T-helper 2 cell (primary cell): Measurements from ENCODE around the gene ZC2HC1B.

Source experiments
- DNase-seq, 5 experiments: peaks; one replicate each; pipeline versions ENCODE4 v3.0.0 to v3.0.0-alpha.2; 2012 to 2022

The ZC2HC1B gene

DNA sequence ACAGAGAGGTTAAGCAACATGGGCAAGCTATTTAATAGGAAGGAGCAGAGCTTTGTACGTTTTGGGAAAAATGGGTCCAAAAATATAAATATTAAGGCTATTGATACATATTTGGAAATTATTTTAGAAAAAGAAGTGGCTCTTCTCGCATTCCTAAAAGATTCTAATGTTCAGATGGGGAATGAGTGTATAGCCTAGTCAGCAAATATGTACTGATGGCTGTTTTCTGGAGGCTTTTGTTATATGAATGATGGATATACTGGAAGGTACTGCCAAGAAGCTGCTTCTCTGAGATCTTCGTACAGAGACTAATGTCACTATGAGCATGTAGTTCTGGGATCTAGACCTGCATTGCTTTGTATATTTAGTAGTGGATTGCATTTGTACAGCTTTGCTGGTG, 72.1 kb downstream of the ZC2HC1B start:
- no peak for DNase-seq

DNA sequence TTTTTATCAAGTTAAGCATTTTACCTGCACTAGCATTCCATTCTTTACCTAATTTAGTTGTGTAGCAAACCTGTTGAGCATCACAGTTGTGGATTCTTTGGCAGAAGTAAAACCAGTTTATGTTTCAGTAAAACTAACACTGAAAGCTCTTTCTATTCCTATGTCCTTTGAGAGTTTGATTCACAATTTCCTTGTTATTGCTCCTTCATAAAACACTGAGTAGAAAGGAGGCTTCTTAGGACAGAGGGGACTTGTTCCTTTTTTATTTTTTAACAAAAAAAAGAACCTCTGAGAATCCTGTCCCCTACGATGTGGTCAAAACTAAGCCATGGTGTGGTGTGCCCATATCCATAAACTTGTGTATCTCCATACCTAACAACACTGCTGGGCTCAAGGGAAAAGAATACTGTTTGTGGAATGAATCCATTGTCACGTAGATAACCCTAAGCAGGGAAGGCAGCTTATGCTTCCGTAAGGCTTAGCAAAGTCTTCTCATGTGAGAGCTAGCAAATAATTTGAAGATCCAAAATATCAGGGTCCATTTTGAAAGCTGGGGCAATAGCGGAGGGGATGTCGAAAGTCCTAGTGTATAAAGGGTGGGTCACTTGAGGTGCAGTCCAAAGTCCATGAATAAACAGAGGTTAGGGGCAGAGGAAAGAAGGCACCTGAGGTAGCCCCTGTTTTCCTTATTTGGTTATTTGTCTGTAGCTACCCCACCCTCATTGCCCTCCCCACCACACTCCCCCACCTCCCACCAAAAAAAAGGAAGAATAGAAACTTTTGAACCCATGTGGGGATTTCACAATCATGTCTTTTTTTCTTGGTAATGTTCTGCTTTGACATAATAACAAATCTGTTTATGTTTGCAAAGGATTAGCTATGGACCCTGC, 72.7 kb downstream of the ZC2HC1B start:
- DNase-seq, result no peak

DNA sequence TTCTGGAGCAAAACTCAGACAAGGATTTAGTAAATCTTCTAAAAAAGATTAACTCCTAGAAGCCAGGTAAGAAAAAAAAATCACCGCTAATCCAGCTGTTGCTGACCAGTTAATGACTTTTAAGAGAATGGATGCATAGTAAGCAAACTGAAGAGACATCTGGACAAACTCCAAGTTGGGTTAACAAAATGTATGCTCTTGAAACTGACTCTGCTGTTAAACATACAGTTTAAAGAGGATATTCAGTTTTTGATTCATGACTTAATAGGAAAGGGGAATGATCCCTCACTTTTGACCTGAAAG, 73.3 kb downstream of the ZC2HC1B start:
- DNase-seq, result no peak

DNA sequence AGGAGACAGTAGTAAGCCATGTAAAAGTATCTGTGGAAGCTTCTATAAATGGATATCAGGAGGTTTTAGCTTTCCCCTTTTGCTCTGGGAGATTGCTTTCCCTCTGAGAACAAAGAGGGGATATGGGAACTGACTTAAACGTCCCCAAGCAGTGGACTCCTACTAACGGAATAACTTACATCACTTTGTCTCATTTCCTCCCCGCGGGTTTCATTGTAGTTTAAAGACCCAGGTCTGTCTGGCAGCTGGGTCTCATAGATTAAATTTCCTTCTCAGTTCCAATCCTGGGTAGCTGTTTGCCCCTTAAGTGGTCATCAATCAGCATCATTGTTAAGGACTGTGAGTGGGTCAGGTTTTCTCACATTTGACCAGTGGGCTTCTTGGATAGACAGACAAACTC, 75.1 kb downstream of the ZC2HC1B start:
- no peak for DNase-seq

DNA sequence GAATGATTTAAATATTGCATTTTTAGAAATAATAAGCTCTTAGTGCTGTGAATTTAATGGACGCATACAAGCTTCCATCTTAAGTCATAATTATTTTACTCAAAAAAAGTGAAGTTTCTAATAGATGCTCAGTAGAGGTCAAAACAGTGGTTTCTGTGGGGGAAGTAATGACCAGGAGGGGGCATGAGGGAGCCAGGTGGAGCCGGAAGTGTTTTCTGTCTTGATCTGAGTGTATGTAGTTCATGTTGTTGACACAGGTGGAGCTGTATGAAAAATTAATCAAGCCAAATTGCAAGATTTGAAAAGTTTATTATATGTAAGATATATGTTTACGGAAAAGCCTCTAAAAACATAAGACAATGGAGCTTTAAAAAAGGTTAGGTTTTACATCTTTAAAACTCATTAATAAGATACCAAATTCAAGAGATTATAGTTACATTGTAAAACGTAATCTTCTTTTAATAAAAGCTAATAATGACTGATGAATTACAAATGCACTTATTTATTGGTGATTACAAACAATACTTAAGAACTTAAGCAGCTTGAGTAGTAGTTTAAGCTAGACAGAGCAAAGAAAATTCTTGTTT, 75.8 kb downstream of the ZC2HC1B start:
- DNase-seq, result peak in 4 of 5 experiments; percentile 24 to 69 (median 30)

DNA sequence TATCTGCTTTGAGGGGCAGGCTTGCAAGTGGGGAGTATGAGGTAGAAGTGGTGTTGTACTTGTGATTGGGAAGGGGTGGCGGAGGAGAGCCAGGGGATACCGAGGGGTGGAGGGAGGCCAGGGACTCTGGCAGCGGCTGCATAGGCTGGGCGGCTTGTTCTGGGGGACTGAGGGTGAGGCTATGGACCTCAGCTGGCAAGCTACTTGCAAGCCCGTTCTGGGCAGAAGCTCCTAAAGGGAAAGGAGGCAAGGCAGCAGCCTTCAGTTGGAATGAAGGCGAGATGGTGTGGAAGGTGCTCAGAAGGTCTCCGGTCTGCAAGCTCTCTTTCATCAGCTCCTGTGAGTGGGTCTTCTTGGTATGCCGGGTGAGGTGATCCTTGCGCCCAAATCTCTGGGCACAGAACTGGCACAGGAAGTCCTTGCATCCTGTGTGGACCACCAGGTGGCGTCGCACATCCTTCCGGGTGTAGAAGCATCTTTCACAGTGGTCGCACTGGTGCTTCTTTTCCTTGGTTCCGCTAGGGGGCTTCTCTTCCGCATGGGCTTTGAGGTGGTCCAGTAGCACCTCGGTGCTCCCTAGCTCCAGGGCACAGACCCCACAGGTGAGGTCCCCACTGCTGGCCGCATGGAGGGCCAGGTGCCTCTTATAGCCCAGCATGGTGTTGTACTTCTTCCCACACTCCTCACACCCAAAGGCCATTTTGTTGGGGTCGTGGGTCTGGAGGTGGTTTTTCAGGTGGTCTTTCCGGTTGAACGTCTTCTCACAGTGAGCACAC, 77.8 kb downstream of the ZC2HC1B start:
- peak in 4 of 5 experiments; percentile 20 to 55 (median 36) for DNase-seq

DNA sequence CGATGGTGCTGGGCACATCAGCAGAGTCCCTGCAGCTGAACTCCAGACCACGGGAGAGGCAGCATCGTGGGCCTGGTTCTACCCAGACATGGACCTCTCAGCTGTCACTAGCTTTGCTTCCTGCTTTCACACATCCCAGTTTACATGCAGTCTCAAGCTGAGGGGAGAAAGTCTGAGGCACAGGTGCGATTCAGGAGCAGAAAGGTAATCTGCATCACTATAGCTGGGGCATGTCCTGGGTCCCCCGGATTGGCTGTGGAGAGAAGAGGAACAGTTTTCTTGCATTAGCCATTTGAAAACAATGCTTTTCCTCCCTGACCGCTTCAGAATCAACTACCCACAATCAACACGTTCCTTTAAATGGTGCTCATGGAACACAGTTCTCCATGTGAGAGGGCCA, 83.9 kb downstream of the ZC2HC1B start:
- DNase-seq, result no peak

DNA sequence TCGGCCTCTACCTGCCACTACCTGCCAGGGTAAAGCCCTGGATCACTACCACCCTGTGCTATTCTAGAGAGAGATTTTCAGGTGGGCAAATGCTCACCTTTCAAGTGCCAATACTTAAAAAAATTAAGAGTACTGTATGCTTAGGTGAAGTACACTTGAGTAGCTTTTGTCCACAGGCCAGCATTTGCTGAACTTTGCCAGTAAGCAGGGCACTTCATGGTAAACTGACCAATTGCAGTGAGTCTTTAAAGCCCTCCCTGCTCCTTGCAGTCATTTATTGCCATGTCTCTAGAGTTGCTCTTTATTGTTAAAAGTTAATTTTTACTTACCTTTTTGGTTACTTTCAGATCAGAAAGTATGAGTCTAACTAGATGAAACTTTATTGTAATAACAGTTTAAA, 85.3 kb downstream of the ZC2HC1B start:
- no peak for DNase-seq

DNA sequence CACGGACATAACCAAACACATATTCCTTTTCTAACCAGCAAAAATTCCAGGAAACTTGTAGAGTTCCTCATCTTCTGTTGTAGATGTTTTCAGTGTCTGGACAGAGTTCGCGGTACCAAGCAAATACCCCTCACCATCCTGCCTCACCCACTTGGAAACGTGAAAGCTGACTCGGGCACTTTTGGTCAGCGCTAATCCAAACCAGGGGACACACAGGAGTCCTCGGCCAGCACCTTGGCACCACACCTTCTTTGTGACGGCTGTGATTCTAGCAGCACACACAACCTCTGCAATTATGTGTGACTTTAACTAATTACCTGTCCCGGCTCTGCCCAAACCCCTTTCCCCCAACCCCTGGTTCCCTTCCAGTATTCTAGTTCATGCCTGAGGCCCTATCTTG, 85.7 kb downstream of the ZC2HC1B start:
- no peak for DNase-seq

DNA sequence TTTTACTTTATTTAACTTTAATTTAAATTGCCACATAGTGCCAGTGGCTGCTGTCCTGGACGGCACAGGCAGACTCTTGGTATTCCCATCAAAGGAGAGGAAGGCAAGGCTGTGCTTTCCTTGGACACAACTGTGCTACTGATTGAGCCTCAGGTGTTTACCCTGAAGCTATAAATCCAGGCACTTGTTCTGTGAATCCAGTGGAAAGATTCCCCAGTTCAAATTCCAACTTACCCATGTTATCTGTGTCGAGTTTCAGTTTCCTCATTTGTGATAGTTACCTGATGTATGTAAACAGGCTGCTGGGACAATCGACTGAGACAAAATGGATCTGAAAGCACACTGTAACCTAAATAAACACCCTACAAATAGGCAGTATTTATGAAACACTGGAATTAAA, 86.6 kb downstream of the ZC2HC1B start:
- DNase-seq, result no peak

DNA sequence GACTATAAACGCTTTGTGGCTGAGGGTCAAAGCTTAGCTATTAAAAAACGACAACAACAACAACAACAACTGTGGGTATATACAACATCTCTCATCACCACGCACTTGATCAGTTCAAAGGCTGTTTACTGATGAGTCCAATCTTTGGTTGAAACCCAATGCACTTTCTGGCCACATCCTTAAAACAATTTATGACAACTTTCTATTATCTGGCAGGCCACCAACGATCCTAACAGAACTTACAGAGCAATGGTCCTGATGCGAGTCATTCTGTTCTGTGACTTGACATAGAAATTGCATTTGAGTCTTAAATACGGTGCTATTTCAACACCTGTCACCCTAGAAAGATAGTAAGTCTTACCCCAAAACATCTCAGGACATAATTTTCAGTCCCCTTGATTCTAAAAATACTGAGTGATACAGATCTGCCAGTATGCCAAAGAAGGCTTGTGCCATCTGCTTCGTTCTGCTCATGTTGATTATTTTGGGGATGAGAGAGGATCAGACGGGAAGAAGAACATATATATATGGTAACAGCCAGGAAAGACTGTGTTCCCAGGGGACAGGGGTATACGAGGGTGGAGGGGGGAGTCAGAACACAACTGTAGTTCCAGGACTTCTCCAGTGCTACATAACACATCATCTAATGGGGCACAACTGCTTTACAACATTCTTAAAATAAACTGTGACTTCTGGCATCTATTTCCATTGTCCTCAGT, 87.9 kb downstream of the ZC2HC1B start:
- no peak for DNase-seq

DNA sequence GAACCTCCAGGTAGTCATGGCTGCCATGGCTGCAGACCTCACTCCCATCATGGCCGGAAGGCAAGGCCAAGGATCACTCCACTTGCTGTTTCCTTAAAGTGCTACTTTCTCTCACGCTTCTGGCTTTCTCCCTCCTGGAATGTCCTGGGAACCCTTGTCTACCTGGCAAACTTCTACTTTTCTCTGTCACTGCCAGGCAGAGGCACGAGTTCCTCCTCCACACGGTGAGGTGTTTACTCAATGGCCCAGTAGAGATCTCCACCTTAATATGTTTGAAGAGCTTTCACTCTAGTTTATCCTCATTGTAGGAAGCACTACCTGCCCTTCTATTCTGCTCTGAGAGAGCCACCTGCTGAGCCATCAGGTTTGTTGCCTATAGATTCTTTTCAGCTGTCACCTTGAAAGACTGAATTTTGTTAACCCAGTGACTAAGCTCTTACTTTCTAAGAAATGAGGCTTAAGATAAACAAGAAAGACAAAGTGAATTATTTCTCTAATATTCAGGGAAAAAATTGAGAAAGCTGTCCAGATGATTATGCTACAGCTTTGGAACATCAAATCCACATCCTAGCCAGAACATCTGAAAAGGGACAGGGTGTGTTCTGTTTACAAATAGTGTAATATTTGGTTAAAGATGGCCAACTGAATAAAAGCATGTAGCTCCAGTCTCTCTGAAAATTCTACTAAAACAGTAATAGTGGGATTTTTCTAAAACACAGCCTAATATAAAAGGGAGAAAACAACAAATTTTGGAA, 88.8 kb downstream of the ZC2HC1B start:
- no peak for DNase-seq

DNA sequence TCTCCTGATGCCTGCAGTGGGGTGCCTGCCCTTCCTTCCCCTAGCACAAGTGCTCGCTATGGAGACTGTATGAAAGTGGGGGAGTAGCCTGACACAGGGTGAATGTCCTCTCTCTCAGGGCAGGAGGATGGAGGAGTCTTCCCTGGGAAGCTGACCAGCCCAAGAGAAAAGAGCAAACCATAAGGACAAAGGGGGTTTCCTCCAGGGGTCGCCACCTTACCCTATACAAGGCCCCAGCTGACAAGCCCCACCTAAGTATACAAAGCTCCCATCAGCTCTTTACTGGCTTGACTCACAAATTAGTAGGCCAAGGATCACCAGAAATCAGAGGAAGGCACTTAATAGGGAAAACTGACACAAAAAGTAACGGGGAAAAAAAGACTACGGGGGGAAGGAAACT, 89.6 kb downstream of the ZC2HC1B start:
- DNase-seq, result no peak

DNA sequence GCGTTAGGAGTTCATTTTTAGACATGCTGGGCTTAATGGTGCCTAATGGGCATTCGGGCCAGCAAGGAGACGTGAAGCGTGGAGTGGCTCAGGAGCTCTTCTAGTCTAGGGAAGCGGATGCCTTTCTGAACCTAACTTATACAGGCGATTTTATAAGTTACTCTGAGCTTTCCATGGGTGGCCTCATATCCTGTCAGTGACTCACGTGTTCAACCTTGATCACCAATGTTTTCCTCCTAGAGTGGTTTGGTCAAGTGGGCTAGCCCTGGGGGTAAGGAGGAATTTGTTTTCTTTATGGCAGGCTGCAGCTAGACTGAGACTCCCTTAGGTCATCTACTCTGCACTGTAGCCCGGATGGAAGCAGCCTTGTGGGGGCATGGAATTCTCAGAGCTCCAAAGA, 91.7 kb downstream of the ZC2HC1B start:
- DNase-seq, result no peak

DNA sequence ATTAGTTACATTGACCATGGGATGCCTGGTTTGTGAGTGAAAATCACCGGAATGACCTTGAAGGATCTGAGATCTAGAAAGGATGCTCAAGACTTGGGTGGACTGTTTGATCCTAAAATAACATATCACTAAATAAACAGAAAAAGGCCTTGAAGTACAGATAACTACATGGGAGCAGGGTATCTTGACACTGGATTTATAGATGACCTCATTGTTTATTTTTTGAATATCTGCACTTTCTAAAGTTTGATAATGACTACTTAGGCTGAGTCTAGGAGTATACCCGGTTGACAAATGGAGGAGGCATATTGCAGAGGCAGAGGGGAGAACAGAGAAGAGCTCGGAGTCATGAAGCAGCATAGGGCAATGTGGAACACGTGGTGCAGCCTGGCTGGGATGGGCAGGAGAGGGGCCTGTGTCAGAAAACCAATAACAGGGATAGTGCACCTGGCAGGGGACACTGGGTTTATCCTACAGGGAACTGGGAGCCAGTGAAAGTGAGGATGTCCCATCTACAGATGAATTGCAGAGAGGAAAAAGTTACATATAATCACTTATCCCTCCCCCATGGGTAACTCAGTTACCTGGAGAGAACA, 93.5 kb downstream of the ZC2HC1B start:
- no peak for DNase-seq

DNA sequence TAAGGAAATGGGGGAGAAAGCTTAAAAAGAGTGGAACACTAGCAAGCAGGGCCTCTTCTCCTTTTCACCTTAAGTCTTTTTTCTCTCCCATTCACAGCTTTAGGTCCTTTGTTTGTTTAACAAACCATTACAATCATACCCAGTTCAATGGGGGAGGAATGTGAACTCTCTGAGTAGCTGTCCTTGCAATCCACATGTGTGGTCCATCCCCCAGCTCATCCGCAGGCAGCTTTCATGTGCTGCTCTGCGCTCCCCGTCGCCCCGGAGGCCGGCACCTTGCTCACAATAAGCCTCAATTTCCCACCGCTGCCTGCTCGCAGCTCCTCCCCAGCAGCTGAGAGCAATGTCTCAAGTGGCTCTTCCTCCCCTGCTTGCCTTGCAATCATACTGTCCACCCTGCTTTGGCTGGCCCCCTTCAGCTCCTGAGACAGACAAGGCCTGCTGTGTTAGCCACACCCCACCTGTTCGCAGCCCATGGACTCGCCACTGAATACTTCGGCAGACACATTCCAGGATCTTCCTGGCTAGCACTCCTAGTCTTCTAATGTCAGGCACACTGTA, 94.6 kb downstream of the ZC2HC1B start:
- DNase-seq, result no peak

DNA sequence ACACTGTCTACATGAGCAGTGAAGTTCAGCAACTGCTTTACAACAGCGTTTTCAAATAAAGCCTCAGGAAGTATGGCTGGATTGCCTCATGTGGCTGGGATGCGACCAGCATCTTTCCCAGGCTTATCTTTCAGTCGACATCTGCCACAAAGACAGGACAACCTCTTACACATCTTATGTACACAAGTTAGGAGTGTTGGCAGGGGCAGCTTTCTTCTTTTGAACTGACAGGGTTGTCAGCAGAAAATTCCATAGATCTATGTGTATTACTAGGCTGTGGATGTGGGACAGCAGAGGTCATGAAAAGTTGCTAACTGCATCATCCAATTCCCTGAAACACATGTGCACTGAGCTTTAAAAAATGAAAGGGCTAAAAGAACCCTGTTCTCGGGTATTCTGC, 95.7 kb downstream of the ZC2HC1B start:
- DNase-seq, result no peak

DNA sequence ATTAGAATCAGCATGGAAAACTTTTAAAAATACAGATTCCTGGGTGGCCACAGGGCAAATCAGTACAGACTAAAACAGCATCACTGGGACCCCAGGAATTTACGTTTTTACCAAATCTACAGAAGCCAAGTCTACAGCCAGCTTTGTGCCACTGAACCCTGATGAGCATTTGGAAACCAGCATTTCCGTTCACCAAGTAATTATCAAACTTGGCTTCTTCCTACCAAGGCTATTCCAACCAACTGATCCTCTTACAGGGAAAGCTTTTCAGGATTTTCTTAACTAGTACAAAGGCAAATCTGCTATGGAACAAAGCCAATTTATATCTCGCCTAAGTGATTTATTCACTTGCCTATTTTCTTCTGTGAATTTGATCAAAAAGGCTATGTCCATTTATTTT, 96.8 kb downstream of the ZC2HC1B start:
- no peak for DNase-seq

DNA sequence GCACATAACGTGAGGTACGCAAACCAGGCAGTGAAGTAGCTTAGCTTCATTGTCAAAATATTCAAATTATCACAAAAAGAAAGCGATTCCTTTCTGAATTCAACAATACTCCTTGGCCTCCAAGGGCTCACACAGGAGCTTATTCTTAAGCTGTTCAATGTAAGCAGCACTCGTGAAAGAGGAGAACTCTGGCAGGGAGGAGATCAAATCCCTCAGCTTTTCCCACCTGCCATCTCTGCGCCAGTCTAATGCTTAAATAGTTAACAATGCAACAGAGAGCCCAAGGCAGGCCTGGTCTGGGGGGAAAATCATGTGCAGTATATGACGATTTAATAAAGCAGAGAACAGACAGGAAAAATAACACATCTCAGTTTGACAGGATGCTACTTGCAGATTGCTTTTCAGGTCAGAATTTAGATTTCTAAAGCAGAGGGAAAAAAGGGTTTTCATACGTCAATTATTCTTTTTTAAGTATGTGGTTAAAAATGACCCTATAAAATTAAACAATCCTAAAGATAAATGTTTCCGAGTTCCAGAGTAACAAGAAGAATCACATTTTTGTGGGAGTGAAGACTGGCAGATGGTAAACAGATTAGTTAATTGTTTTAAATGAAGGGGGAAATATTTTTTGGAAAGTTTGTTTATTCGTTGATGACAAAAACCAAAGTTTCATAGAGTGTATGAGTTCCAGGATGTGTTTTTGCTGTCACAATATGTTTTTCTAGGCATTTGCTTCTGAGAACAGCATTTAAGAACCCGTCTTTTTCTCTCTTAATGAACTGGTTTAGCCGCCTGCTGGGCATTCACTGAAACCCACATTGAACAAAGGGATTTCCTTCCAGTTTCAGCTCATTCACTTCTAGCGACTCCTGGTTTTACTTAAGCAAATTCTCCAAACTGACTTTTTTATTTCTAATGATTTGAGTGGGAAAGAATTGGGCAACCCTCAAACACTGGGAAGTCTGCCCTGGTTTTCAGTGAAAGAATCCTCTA, 97.9 kb downstream of the ZC2HC1B start:
- no peak for DNase-seq

DNA sequence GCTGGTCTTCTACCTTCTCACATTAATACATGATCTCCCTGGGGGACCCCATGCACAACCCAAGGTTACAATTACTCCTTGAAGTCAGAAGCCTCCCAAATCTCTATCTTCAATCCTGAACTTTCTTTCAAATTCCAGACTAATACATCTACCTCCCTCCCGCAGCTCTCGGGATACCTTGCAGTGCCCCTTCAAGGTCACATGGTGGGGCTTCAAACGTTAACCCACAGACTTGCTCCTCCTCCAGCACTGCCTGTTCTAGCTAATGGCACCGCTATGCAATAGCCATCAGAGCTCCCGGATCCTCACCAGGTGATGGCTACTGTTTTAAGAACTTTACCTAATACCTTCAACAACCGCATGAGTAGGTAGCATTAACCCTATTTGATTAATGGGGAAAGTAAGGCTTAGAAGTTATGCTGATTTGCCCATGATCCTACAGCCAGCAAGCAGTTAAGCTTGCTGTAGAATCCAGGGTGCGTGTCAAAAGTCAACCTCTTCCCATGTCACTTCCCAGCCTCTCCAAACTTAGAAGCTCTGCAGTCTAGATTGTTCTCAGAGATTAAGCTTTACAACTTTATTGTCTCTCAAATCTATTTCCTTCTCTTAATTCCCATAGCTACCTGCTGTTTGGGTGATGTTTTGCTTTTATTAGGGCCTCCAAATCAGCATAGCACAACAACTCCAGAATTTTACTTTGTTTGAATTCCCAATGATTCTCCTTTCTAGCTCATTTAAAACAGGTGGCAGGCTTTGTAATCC, 99.1 kb downstream of the ZC2HC1B start:
- no peak for DNase-seq
